GM23338 (cell line): ENCODE measurements around the gene CDKN2AIP. TPM values are rescaled to one million over a fixed set of nuclear protein-coding genes. Genes with fewer than 3 reads are reported as not detected.
A peak's percentile ranks its signal among the peaks of the same experiment; 100 is the strongest.
"Not testable (repeated sequence)": the region's sequence is repeated elsewhere in the genome, so short reads cannot be mapped to it uniquely, and the experiment has no call there.

Experiments
- ATAC-seq: fragments of 200-7000 bp; cut with Tn5 transposase; 3 replicates; pipeline ENCODE4 v1.9.1; 2020
- DNase-seq: peaks from one replicate; pipeline ENCODE4 v3.0.0-alpha.2; 2015; ENCODE audit warnings: low spot score
- H2AFZ ChIP-seq: fragments of 200-600 bp; sonication (generic); 2 replicates; pipeline ENCODE4 v1.8.0; 2016; ENCODE audit warnings: antibody characterized with exemption, mild to moderate bottlenecking, moderate library complexity
- H3F3A ChIP-seq: fragments of 200-600 bp; sonication (generic); replicated peaks from 2 replicates; pipeline ENCODE4 v1.8.0; 2017; ENCODE audit warnings: antibody characterized with exemption, mixed run types, low read depth
- H3K27ac ChIP-seq: fragments of 200-600 bp; sonication (generic); 2 replicates; pipeline ENCODE4 v1.6.1; 2016; ENCODE audit warnings: low read depth
- H3K27me3 ChIP-seq: fragments of 200-600 bp; sonication (generic); 2 replicates; pipeline ENCODE4 v1.8.0; 2016; ENCODE audit warnings: mild to moderate bottlenecking, mixed run types, moderate library complexity; ENCODE audit not compliant: insufficient read depth
- H3K36me3 ChIP-seq: fragments of 200-600 bp; sonication (generic); 2 replicates; pipeline ENCODE4 v1.8.0; 2016; ENCODE audit warnings: mild to moderate bottlenecking; ENCODE audit not compliant: insufficient read depth
- H3K4me1 ChIP-seq: fragments of 200-600 bp; sonication (generic); 2 replicates; pipeline ENCODE4 v1.8.0; 2016; ENCODE audit warnings: mild to moderate bottlenecking, moderate library complexity; ENCODE audit not compliant: insufficient read depth
- H3K4me2 ChIP-seq: fragments of 200-600 bp; sonication (generic); 2 replicates; pipeline ENCODE4 v1.7.1; 2017; ENCODE audit warnings: mixed run types
- H3K4me3 ChIP-seq: fragments of 200-600 bp; sonication (generic); 2 replicates; pipeline ENCODE4 v1.6.1; 2016; ENCODE audit warnings: mixed run types
- H3K79me2 ChIP-seq: fragments of 200-600 bp; sonication (generic); replicated peaks from 2 replicates; pipeline ENCODE4 v1.8.0; 2017; ENCODE audit warnings: mild to moderate bottlenecking; ENCODE audit not compliant: insufficient read depth
- H3K9me2 ChIP-seq: fragments of 200-600 bp; sonication (generic); 2 replicates; pipeline ENCODE4 v1.8.0; 2017; ENCODE audit not compliant: insufficient read depth
- H4K20me1 ChIP-seq: fragments of 200-600 bp; sonication (generic); replicated peaks from 2 replicates; pipeline ENCODE4 v1.8.0; 2017; ENCODE audit warnings: mild to moderate bottlenecking; ENCODE audit not compliant: insufficient read depth
- H3K27ac Mint-ChIP-seq: 2 replicates; pipeline ENCODE4 v1.8.0; 2020; ENCODE audit warnings: inconsistent platforms, mild to moderate bottlenecking, moderate library complexity, mixed read lengths
- H3K27me3 Mint-ChIP-seq: 3 replicates; pipeline ENCODE4 v1.8.0; 2022; ENCODE audit warnings: low read depth, mild to moderate bottlenecking, moderate library complexity, mixed read lengths, inconsistent platforms; ENCODE audit not compliant: insufficient read depth, poor library complexity
- H3K36me3 Mint-ChIP-seq: 3 replicates; pipeline ENCODE4 v1.8.0; 2021; ENCODE audit warnings: low read depth, mild to moderate bottlenecking, inconsistent platforms, moderate library complexity, mixed read lengths
- H3K4me1 Mint-ChIP-seq: 3 replicates; pipeline ENCODE4 v1.8.0; 2020; ENCODE audit warnings: mild to moderate bottlenecking, inconsistent platforms, mixed read lengths
- H3K4me3 Mint-ChIP-seq: 3 replicates; pipeline ENCODE4 v1.8.0; 2021; ENCODE audit warnings: moderate library complexity, mild to moderate bottlenecking, inconsistent platforms, mixed read lengths
- H3K9me3 Mint-ChIP-seq: 3 replicates; pipeline ENCODE4 v1.8.0; 2020; ENCODE audit warnings: moderate library complexity, mild to moderate bottlenecking, inconsistent platforms, mixed read lengths
- ETS1 ChIP-seq: IDR thresholded peaks from 2 replicates; pipeline ENCODE4 v1.6.1; 2016; ENCODE audit warnings: antibody characterized with exemption
- EZH2 ChIP-seq: fragments of 200-600 bp; sonication (generic); IDR thresholded peaks from one replicate; pipeline ENCODE4 v1.8.0; 2017; ENCODE audit warnings: antibody characterized with exemption, mild to moderate bottlenecking, low read depth; ENCODE audit not compliant: unreplicated experiment
- EZH2phosphoT487 ChIP-seq: fragments of 200-600 bp; sonication (generic); IDR thresholded peaks from one replicate; pipeline ENCODE4 v1.8.1; 2018; ENCODE audit warnings: antibody characterized with exemption; ENCODE audit not compliant: unreplicated experiment
- ZNF462 ChIP-seq: fragments of 250-450 bp; sonication (Bioruptor Pico); IDR thresholded peaks from 2 replicates; pipeline ENCODE4 v1.5.0; 2020; ENCODE audit warnings: mild to moderate bottlenecking, moderate library complexity
- polyA plus RNA-seq: library from polyadenylated mRNA; unstranded; fragments of >200 nt; fragmentation: Nextera tagmentation; extraction: Ambion mirVana; gene quantifications from 2 replicates; pipeline ENCODE4 v1.2.1, GENCODE V29; 2016
- total RNA-seq: library from RNA; depleted of rRNA; stranded (reverse); fragments of >200 nt; shearing (Covaris generic); gene quantifications from 2 replicates; pipeline ENCODE4 v1.2.3, GENCODE V29; 2014

The CDKN2AIP gene
- total and polyA plus RNA-seq, 2 experiments from 2014 or later = 15.2 to 27.2 TPM

- no peak overlapping the region for H3K4me2 ChIP-seq
- no peaks in the 10 kb centered on the region for H3K9me2 ChIP-seq
- Mint-ChIP-seq H3K36me3 (peaks cover 13% of the 10 kb centered on the region; the same call in 2 of the 3 replicates), H3K27ac (no peak overlapping the region), H3K9me3 (no peaks in the 10 kb centered on the region; the same call in 2 of the 3 replicates), H3K27me3 (no peaks in the 10 kb centered on the region), H3K4me1 (no peaks in the 10 kb centered on the region), H3K4me3 (no peak overlapping the region)
- H3F3A ChIP-seq = no peaks in the 10 kb centered on the region
- TF ChIP-seq EZH2 (no peak), EZH2phosphoT487 (no peak)
- no peaks in the 10 kb centered on the region for H3K4me1 ChIP-seq
- H2AFZ ChIP-seq = no peak overlapping the region
- no peaks in the 10 kb centered on the region for H4K20me1 ChIP-seq
- H3K4me3 ChIP-seq = no peak overlapping the region
- H3K36me3 ChIP-seq = no peaks in the 10 kb centered on the region
- ATAC-seq (no peak), DNase-seq (no peak)
- no peaks in the 10 kb centered on the region for H3K27me3 ChIP-seq
- no peak overlapping the region for H3K27ac ChIP-seq
- H3K79me2 ChIP-seq = no peaks in the 10 kb centered on the region
Observed at GRCh38 chr4:183455431-183456195, 11.2 kb downstream of the CDKN2AIP start.

- TF ChIP-seq ZNF462 (no peak), ETS1 (no peak)
- no peak overlapping the region for H3K4me2 ChIP-seq
- no peaks in the 10 kb centered on the region for H3K79me2 ChIP-seq
- H3K4me3 ChIP-seq = no peak overlapping the region
- Mint-ChIP-seq H3K27ac (peak overlapping the region; percentile 84; the same call in 1 of the 2 replicates), H3K27me3 (no peaks in the 10 kb centered on the region), H3K36me3 (peaks cover 5% of the 10 kb centered on the region; the same call in 2 of the 3 replicates), H3K9me3 (no peaks in the 10 kb centered on the region; the same call in 2 of the 3 replicates), H3K4me1 (no peaks in the 10 kb centered on the region), H3K4me3 (no peak overlapping the region)
- no peaks in the 10 kb centered on the region for H3F3A ChIP-seq
- H2AFZ ChIP-seq = no peak overlapping the region
- no peaks in the 10 kb centered on the region for H3K36me3 ChIP-seq
- H3K9me2 ChIP-seq = no peaks in the 10 kb centered on the region
- DNase-seq (no peak), ATAC-seq (no peak)
- H3K4me1 ChIP-seq = no peaks in the 10 kb centered on the region
- no peaks in the 10 kb centered on the region for H4K20me1 ChIP-seq
- H3K27ac ChIP-seq = no peak overlapping the region
- no peaks in the 10 kb centered on the region for H3K27me3 ChIP-seq
Observed at GRCh38 chr4:183458005-183458404, 13.6 kb downstream of the CDKN2AIP start.

GRCh38 chr4:183463903-183464619 lies 19.6 kb downstream of the CDKN2AIP start:
- not testable (repeated sequence) for H3K27ac ChIP-seq, H3K9me2 ChIP-seq, ATAC-seq, H3K4me2 ChIP-seq, H3K4me3 ChIP-seq, H3K79me2 ChIP-seq, H3K27me3 ChIP-seq, H3K4me1 ChIP-seq, DNase-seq, H3F3A ChIP-seq, H4K20me1 ChIP-seq, H3K27ac Mint-ChIP-seq, H3K36me3 ChIP-seq, H3K4me3 Mint-ChIP-seq, H3K27me3 Mint-ChIP-seq, H2AFZ ChIP-seq
- Mint-ChIP-seq H3K36me3 (peaks cover 43% of the 10 kb centered on the region), H3K9me3 (peaks cover 39% of the 10 kb centered on the region), H3K4me1 (peaks cover 11% of the 10 kb centered on the region)
